ENCODE data around the gene TMUB1.

The TMUB1 gene

GRCh38 chr7:151069841-151070573 is 13.3 kb downstream of the TMUB1 start:
- Mint-ChIP-seq H3K36me3 (peaks cover 28% of the 10 kb centered on the region), H3K27me3 (no peaks in the 10 kb centered on the region), H3K27ac (no peak overlapping the region), H3K9me3 (no peaks in the 10 kb centered on the region), H3K4me3 (no peak overlapping the region), H3K4me1 (no peaks in the 10 kb centered on the region)
- CTCF ChIA-PET: no interaction called here
- DNase-seq: no peak

- no peaks in the 10 kb centered on the region for H3K9me3 Mint-ChIP-seq
- no peak for DNase-seq
- no peaks in the 10 kb centered on the region for H3K4me1 Mint-ChIP-seq
- H3K36me3 Mint-ChIP-seq: peaks cover 30% of the 10 kb centered on the region
- no peak overlapping the region for H3K27ac Mint-ChIP-seq
- no peaks in the 10 kb centered on the region for H3K27me3 Mint-ChIP-seq
- CTCF ChIA-PET: interaction anchor here (0.7 to 1.6 kb wide), 3 partner anchors 15 to 50 kb away, joined by 3 to 5 read pairs (median 3); partner anchors contain the start of gene TMUB1
- no peak overlapping the region for H3K4me3 Mint-ChIP-seq
Observed at GRCh38 chr7:151068069-151068773, 15.1 kb downstream of the TMUB1 start.

- Mint-ChIP-seq H3K27me3 (no peaks in the 10 kb centered on the region), H3K27ac (no peak overlapping the region), H3K4me1 (peaks cover 6% of the 10 kb centered on the region), H3K36me3 (peaks cover 26% of the 10 kb centered on the region), H3K4me3 (no peak overlapping the region), H3K9me3 (no peaks in the 10 kb centered on the region)
- CTCF ChIA-PET: no interaction called here
- no peak for DNase-seq
Observed at GRCh38 chr7:151066273-151066974, 16.9 kb downstream of the TMUB1 start.

GRCh38 chr7:151065516-151065915 is 17.8 kb downstream of the TMUB1 start:
- Mint-ChIP-seq H3K27me3 (no peaks in the 10 kb centered on the region), H3K9me3 (no peaks in the 10 kb centered on the region), H3K36me3 (peaks cover 24% of the 10 kb centered on the region), H3K4me3 (no peak overlapping the region), H3K4me1 (peaks cover 15% of the 10 kb centered on the region), H3K27ac (peak overlapping the region; percentile 30)
- CTCF ChIA-PET: no interaction called here
- no peak for DNase-seq

GRCh38 chr7:151064993-151065392 is 18.3 kb downstream of the TMUB1 start:
- DNase-seq: no peak
- peaks cover 20% of the 10 kb centered on the region for H3K4me1 Mint-ChIP-seq
- H3K27ac Mint-ChIP-seq: no peak overlapping the region
- H3K27me3 Mint-ChIP-seq: no peaks in the 10 kb centered on the region
- CTCF ChIA-PET: no interaction called here
- peaks cover 24% of the 10 kb centered on the region for H3K36me3 Mint-ChIP-seq
- no peaks in the 10 kb centered on the region for H3K9me3 Mint-ChIP-seq
- H3K4me3 Mint-ChIP-seq: no peak overlapping the region

GRCh38 chr7:151064454-151064853 is 18.8 kb downstream of the TMUB1 start:
- Mint-ChIP-seq H3K9me3 (no peaks in the 10 kb centered on the region), H3K36me3 (peaks cover 24% of the 10 kb centered on the region), H3K27ac (no peak overlapping the region), H3K27me3 (no peaks in the 10 kb centered on the region), H3K4me3 (no peak overlapping the region), H3K4me1 (peaks cover 20% of the 10 kb centered on the region)
- CTCF ChIA-PET: no interaction called here
- no peak for DNase-seq

- H3K4me1 Mint-ChIP-seq: peaks cover 31% of the 10 kb centered on the region
- DNase-seq: no peak
- H3K27ac Mint-ChIP-seq: no peak overlapping the region
- H3K36me3 Mint-ChIP-seq: peaks cover 19% of the 10 kb centered on the region
- no peaks in the 10 kb centered on the region for H3K9me3 Mint-ChIP-seq
- H3K27me3 Mint-ChIP-seq: no peaks in the 10 kb centered on the region
- no peak overlapping the region for H3K4me3 Mint-ChIP-seq
- CTCF ChIA-PET: interaction anchor here (1.1 kb wide), 1 partner anchor 13 kb away, joined by 3 read pairs; no protein-coding TSS in a partner anchor
Observed at GRCh38 chr7:151063212-151063561, 20.1 kb downstream of the TMUB1 start.

GRCh38 chr7:151062399-151063211 is 20.7 kb downstream of the TMUB1 start:
- Mint-ChIP-seq H3K27me3 (no peaks in the 10 kb centered on the region), H3K4me1 (peaks cover 31% of the 10 kb centered on the region), H3K4me3 (no peak overlapping the region), H3K36me3 (peaks cover 15% of the 10 kb centered on the region), H3K9me3 (no peaks in the 10 kb centered on the region), H3K27ac (no peak overlapping the region)
- CTCF ChIA-PET: interaction anchor here (1.1 kb wide), 1 partner anchor 14 kb away, joined by 3 read pairs; no protein-coding TSS in a partner anchor
- no peak for DNase-seq

- Mint-ChIP-seq H3K9me3 (no peaks in the 10 kb centered on the region), H3K4me3 (peak overlapping the region; percentile 96), H3K36me3 (peaks cover 12% of the 10 kb centered on the region), H3K4me1 (peaks cover 36% of the 10 kb centered on the region), H3K27ac (no peak overlapping the region), H3K27me3 (no peaks in the 10 kb centered on the region)
- CTCF ChIA-PET: no interaction called here
- no peak for DNase-seq
Observed at GRCh38 chr7:151062111-151062398, 21.2 kb downstream of the TMUB1 start.

- CTCF ChIA-PET: no interaction called here
- H3K9me3 Mint-ChIP-seq: no peaks in the 10 kb centered on the region
- H3K27ac Mint-ChIP-seq: no peak overlapping the region
- no peaks in the 10 kb centered on the region for H3K27me3 Mint-ChIP-seq
- H3K36me3 Mint-ChIP-seq: peaks cover 13% of the 10 kb centered on the region
- H3K4me3 Mint-ChIP-seq: peak overlapping the region; percentile 96
- no peak for DNase-seq
- H3K4me1 Mint-ChIP-seq: peaks cover 42% of the 10 kb centered on the region
Observed at GRCh38 chr7:151061213-151062110, 21.8 kb downstream of the TMUB1 start.

GRCh38 chr7:151060416-151061212 is 22.7 kb downstream of the TMUB1 start:
- Mint-ChIP-seq H3K4me3 (peak overlapping the region; percentile 96), H3K4me1 (peaks cover 48% of the 10 kb centered on the region), H3K36me3 (peaks cover 13% of the 10 kb centered on the region), H3K27ac (peak overlapping the region; percentile 7), H3K9me3 (no peaks in the 10 kb centered on the region), H3K27me3 (no peaks in the 10 kb centered on the region)
- peak; percentile 28 for DNase-seq
- CTCF ChIA-PET: interaction anchor here (0.6 to 1.8 kb wide), 5 partner anchors 16 to 55 kb away, joined by 3 to 7 read pairs (median 3); no protein-coding TSS in a partner anchor

- Mint-ChIP-seq H3K27ac (peak overlapping the region; percentile 7), H3K27me3 (no peaks in the 10 kb centered on the region), H3K9me3 (no peaks in the 10 kb centered on the region), H3K4me1 (peaks cover 48% of the 10 kb centered on the region), H3K36me3 (peaks cover 10% of the 10 kb centered on the region), H3K4me3 (peak overlapping the region; percentile 96)
- no peak for DNase-seq
- CTCF ChIA-PET: interaction anchor here (0.7 to 1.8 kb wide), 4 partner anchors 17 to 51 kb away, joined by 3 to 7 read pairs (median 4); no protein-coding TSS in a partner anchor
Observed at GRCh38 chr7:151060113-151060415, 23.2 kb downstream of the TMUB1 start.

Measured in activated naive CD4-positive, alpha-beta T cell treated with anti-CD3 and anti-CD28 coated beads, Interleukin-2, amount 10 ng/mL, durations not matched to agents 7 days and 5 days (primary cell).